HEK293 (cell line): Measurements from ENCODE around the gene SLK.

Source experiments
- CTCF ChIP-seq: fragments of 450-650 bp; formaldehyde crosslinking; IDR thresholded peaks from 2 replicates; pipeline ENCODE4 v1.5.1; 2016; ENCODE audit warnings: missing biosample characterization, missing genetic modification characterization
- PBX3 ChIP-seq: sonication (generic); formaldehyde crosslinking; IDR thresholded peaks from 2 replicates; pipeline ENCODE4 v1.8.1; 2022; ENCODE audit warnings: mild to moderate bottlenecking, moderate library complexity, missing genetic modification reagents
- REST ChIP-seq: fragments of 450-650 bp; formaldehyde crosslinking; IDR thresholded peaks from 2 replicates; pipeline ENCODE4 v1.5.1; 2016; ENCODE audit warnings: missing biosample characterization, missing genetic modification characterization
- SETDB1 ChIP-seq: IDR thresholded peaks from one replicate; pipeline ENCODE4 v1.6.1; 2017; ENCODE audit warnings: mild to moderate bottlenecking, low read length, moderate library complexity, mixed read lengths; ENCODE audit not compliant: insufficient read length
- TCF7L2 ChIP-seq: IDR thresholded peaks from 2 replicates; pipeline ENCODE4 v1.6.1; 2011; ENCODE audit warnings: low read depth, mild to moderate bottlenecking, inconsistent platforms, low read length, moderate library complexity, borderline replicate concordance
- ZBTB10 ChIP-seq: fragments of 450-650 bp; formaldehyde crosslinking; IDR thresholded peaks from 2 replicates; pipeline ENCODE4 v1.5.1; 2016; ENCODE audit warnings: missing biosample characterization, missing genetic modification characterization
- ZBTB11 ChIP-seq: fragments of 450-650 bp; formaldehyde crosslinking; conservative IDR thresholded peaks from 2 replicates; pipeline ENCODE4 v1.5.1; 2016; ENCODE audit warnings: low read depth, missing biosample characterization, missing genetic modification characterization
- ZNF501 ChIP-seq: fragments of 450-650 bp; formaldehyde crosslinking; IDR thresholded peaks from 2 replicates; pipeline ENCODE4 v1.5.1; 2016; ENCODE audit warnings: missing biosample characterization, missing genetic modification characterization
- ZNF768 ChIP-seq: fragments of 450-650 bp; formaldehyde crosslinking; IDR thresholded peaks from 2 replicates; pipeline ENCODE4 v1.5.1; 2018; ENCODE audit warnings: missing biosample characterization, mild to moderate bottlenecking, missing genetic modification characterization
- ZXDB ChIP-seq: fragments of 450-650 bp; formaldehyde crosslinking; IDR thresholded peaks from 2 replicates; pipeline ENCODE4 v1.5.1; 2016; ENCODE audit warnings: missing biosample characterization, missing genetic modification characterization

- TF ChIP-seq CTCF (tag by site-specific recombination): no peak
- no peak for TF ChIP-seq ZXDB (tag by site-specific recombination)
- no peak for TF ChIP-seq ZNF768
- no peak for TF ChIP-seq SETDB1
- TF ChIP-seq REST (tag by site-specific recombination): no peak
- TF ChIP-seq ZBTB10 (tag by site-specific recombination): no peak
- TF ChIP-seq TCF7L2: no peak
- TF ChIP-seq ZNF501 (tag by site-specific recombination): no peak
- TF ChIP-seq ZBTB11 (tag by site-specific recombination): no peak
- no peak for TF ChIP-seq PBX3
Observed at GRCh38 chr10:103951942-103952341, 15.0 kb upstream of the SLK start.
